ENCODE data around the gene SHC2. TPM values are rescaled to one million over a fixed set of nuclear protein-coding genes. Genes with fewer than 3 reads are reported as not detected.
A peak's percentile ranks its signal among the peaks of the same experiment; 100 is the strongest.

The SHC2 gene
- total and polyA plus RNA-seq, 9 of the 15 experiments (the other 6 are each of a cell fraction or from before 2014, with no cell fraction given) = 0.14 to 0.36 (median 0.17) TPM; not detected in 5

GRCh38 chr19:480016-480855, 19.4 kb upstream of the SHC2 start (continued):
- 0 out of 4 replicates have a peak, but pooled peaks of 1 of the 2 experiments have one; percentile 72 for TF ChIP-seq MCM7 (IDR thresholded peaks at IDR 0.05)
- peak; percentile 53; the same call in 1 of the 2 replicates for TF ChIP-seq TOE1 (IDR thresholded peaks at IDR 0.05; ENCODE audit: borderline replicate concordance)
- TF ChIP-seq TOE1 (CRISPR knock-in tag; IDR thresholded peaks at IDR 0.05; ENCODE audit: borderline replicate concordance, low read depth) = no peak
- no peak for TF ChIP-seq CTCFL (IDR thresholded peaks at IDR 0.05; ENCODE audit: borderline replicate concordance, insufficient read depth, low read depth, low read length, poor library complexity, severe bottlenecking)
- no peak for TF ChIP-seq HBP1 (CRISPR knock-in tag; IDR thresholded peaks at IDR 0.05)
- no peak for TF ChIP-seq ELF1 (tag; IDR thresholded peaks at IDR 0.05)
- TF ChIP-seq HNRNPLL (IDR thresholded peaks at IDR 0.05; ENCODE audit: low read depth, low read length, poor library complexity, severe bottlenecking) = no peak
- peak; percentile 76; the same call in 1 of the 2 replicates for TF ChIP-seq SP1 (CRISPR knock-in tag; IDR thresholded peaks at IDR 0.05)
- TF ChIP-seq ZNF707 (CRISPR knock-in tag; conservative IDR thresholded peaks at IDR 0.05) = no peak
- TF ChIP-seq ATF7 (IDR thresholded peaks at IDR 0.05) = peak; percentile 39; the same call in 1 of the 2 replicates
- TF ChIP-seq GATAD2B (IDR thresholded peaks at IDR 0.05; ENCODE audit: borderline replicate concordance) = no peak
- peak; percentile 80 for TF ChIP-seq REST (IDR thresholded peaks at IDR 0.05; ENCODE audit: borderline replicate concordance)
- TF ChIP-seq REST (CRISPR knock-in tag; IDR thresholded peaks at IDR 0.05; ENCODE audit: low read depth) = no peak

All from K562 (cell line).